WTC11 (cell line): ENCODE measurements around the gene CPNE1.

Source experiments
- CREB1 ChIP-seq: sonication (generic); formaldehyde crosslinking; IDR thresholded peaks from 2 replicates; pipeline ENCODE4 v1.8.0; 2023; ENCODE audit warnings: mild to moderate bottlenecking, missing genetic modification reagents
- FOXK1 ChIP-seq: sonication (generic); formaldehyde crosslinking; IDR thresholded peaks from 2 replicates; pipeline ENCODE4 v1.8.0; 2022; ENCODE audit warnings: mild to moderate bottlenecking, moderate library complexity, missing genetic modification reagents
- MXD4 ChIP-seq: fragments of 250-450 bp; sonication (Bioruptor Pico); IDR thresholded peaks from 2 replicates; pipeline ENCODE4 v1.8.0; 2021; ENCODE audit warnings: mild to moderate bottlenecking, moderate library complexity, borderline replicate concordance
- SP1 ChIP-seq: sonication (generic); formaldehyde crosslinking; conservative IDR thresholded peaks from 2 replicates; pipeline ENCODE4 v1.8.1; 2022; ENCODE audit warnings: missing genetic modification reagents
- TF ChIP-seq, protein P1 (sequence below): fragments of 200-600 bp; IDR thresholded peaks from 2 replicates; pipeline ENCODE4 v1.8.0; 2022; ENCODE audit warnings: antibody characterized with exemption
- TF ChIP-seq, protein P2 (sequence below): sonication (generic); formaldehyde crosslinking; IDR thresholded peaks from 2 replicates; pipeline ENCODE4 v1.8.1; 2022; ENCODE audit warnings: low read depth, missing genetic modification reagents, borderline replicate concordance

DNA sequence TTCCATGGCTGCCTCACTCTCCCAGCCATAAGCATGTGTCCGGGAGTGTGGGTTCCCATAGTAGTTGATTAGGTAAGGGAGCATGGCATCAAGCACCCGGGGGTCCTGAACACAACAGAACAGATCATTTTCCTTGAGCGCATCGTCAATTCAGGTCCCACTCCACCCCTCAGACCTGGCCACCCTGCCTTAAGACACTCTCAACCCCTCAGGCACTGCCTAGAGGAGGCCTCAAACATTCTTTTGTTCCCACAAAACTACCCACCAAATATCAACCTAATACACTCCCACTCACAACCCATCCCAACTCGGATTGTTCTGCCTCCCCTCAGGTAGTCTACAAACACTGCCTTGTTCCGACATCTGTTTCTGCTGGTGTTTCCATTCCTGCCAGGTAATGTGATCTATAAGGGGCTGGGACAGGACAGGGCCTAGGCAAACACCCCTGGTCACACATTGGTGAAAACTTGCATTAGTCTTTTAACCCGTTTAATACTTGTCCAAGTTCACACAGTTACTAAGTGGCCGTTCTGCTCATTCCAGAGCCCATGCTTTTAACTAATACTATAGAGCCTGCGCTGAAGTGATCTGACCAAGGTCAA is 33.1 kb upstream of the CPNE1 start:
- TF ChIP-seq, protein P1, sequence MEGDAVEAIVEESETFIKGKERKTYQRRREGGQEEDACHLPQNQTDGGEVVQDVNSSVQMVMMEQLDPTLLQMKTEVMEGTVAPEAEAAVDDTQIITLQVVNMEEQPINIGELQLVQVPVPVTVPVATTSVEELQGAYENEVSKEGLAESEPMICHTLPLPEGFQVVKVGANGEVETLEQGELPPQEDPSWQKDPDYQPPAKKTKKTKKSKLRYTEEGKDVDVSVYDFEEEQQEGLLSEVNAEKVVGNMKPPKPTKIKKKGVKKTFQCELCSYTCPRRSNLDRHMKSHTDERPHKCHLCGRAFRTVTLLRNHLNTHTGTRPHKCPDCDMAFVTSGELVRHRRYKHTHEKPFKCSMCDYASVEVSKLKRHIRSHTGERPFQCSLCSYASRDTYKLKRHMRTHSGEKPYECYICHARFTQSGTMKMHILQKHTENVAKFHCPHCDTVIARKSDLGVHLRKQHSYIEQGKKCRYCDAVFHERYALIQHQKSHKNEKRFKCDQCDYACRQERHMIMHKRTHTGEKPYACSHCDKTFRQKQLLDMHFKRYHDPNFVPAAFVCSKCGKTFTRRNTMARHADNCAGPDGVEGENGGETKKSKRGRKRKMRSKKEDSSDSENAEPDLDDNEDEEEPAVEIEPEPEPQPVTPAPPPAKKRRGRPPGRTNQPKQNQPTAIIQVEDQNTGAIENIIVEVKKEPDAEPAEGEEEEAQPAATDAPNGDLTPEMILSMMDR, result no peak
- no peak for TF ChIP-seq SP1 (CRISPR knock-in tag)
- TF ChIP-seq MXD4, result no peak
- TF ChIP-seq, protein P2, sequence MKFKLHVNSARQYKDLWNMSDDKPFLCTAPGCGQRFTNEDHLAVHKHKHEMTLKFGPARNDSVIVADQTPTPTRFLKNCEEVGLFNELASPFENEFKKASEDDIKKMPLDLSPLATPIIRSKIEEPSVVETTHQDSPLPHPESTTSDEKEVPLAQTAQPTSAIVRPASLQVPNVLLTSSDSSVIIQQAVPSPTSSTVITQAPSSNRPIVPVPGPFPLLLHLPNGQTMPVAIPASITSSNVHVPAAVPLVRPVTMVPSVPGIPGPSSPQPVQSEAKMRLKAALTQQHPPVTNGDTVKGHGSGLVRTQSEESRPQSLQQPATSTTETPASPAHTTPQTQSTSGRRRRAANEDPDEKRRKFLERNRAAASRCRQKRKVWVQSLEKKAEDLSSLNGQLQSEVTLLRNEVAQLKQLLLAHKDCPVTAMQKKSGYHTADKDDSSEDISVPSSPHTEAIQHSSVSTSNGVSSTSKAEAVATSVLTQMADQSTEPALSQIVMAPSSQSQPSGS (CRISPR knock-in tag), result no peak
- TF ChIP-seq FOXK1, result no peak
- TF ChIP-seq CREB1, result no peak
